GM18858 (cell line): ENCODE data around the gene KRT71.

ENCODE experiments used
- ATAC-seq: cut with Tn5 transposase; IDR thresholded peaks from one replicate; pipeline ENCODE4 v1.9.1; 2021; ENCODE audit not compliant: unreplicated experiment

Gene KRT71

DNA sequence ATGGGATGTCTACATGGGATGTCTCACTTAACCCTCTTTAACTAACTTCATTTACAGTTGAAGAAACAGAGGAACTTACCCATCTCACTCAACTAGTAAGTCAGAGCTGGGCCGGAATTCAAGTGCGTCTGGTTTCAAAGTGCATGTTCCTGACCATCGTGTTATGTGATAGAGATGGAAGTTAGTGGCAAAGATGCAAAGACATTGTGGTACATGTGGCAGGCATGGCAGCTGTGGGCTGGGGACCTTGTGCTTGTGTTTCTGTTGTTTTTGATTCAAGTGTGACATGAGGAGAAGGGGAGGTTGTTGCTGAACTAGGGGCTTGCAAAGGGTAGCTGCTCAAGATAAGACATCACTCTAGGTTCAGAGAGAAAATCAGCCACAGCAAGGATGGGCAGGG lies 23.0 kb upstream of the KRT71 start:
- no peak for ATAC-seq

DNA sequence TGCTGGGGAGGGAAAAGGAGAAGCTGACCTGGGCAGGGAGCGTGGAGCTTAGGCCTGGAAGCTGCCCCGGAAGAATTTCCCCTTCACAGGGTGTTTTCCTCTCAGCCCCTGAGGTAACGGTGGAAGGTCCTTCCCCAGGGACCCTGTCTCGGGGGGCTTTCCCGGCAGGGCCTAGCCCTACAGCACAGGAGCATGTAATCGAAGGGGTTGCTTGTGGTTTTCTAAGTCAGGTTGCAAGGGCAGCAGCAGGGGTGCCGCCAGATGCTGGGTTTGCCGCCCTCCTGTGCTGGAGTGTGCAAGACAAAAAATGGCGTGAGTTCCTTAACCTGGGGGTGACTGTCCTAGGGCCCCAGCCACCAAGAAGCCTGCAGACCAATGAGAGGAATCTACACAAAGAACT lies 22.3 kb upstream of the KRT71 start:
- no peak for ATAC-seq

GRCh38 chr12:52573743-52574142 lies 20.8 kb upstream of the KRT71 start, which contains the start of gene KRT74:
TSS of gene KRT74 (minus strand) at chr12:52573843. CDS start at chr12:52573777, 66 bp downstream.
- no peak for ATAC-seq

GRCh38 chr12:52573306-52573705 lies 20.4 kb upstream of the KRT71 start:
- ATAC-seq = no peak

- ATAC-seq = no peak
These were observed 17.6 kb upstream of the KRT71 start for GRCh38 chr12:52570511-52570910.

DNA sequence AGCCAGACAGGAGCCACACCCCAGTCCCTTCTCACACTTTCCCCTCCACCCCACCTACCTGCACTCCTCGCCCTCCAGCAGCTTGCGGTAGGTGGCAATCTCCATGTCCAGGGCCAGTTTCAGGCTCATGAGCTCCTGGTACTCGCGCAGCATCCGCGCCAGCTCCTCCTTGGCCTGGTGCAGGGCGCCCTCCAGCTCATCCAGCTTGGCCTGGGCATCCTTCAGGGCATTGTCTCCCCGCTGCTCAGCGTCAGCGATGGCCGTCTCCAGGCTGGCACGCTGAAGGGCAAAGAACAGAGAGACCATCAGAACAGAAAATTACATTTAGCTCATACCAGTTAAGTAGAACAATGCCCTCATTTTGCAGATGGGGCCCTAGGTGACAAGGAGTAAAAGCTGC lies 15.2 kb upstream of the KRT71 start:
- no peak for ATAC-seq

DNA sequence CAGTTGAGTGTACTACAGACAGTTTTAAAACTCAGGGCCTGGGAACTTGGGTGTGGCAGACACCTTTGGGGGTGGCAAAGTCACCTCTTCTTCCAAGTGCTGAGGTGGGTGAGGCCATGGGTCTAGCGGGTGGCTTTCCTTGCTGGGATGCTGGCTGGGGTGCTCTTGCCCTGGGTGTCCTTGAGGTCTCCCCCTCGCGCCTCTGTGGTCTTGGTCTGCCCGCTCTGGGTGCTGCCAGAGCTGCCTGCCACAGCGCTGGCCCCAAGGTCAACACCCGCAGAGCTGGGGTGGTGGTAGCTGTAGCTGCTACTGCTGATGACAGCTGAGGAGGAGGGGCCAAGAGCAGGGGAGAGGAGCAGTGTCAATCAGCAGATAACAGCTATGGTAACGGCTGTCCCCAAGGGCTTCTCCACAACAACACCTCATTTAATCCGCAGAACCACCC lies 13.9 kb upstream of the KRT71 start:
- no peak for ATAC-seq

DNA sequence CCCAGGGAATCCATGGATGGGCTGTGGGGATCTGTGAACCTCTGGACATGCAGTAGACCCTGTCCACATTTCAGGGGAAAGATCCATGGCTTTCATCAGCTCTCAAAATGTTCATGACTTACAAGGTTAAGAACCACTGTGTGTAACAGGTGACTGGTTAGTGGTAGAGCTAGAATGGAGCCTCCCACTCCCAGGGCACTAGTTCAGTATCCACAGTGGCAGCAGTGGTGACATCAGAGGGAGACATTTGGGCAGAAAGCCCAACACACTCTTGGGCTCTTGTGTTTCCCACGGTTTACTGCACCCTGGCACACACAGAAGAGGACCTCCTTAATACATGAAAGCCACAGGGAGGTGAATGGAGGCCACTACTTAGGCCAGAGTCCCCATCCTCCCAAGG lies 11.6 kb upstream of the KRT71 start:
- ATAC-seq = no peak

DNA sequence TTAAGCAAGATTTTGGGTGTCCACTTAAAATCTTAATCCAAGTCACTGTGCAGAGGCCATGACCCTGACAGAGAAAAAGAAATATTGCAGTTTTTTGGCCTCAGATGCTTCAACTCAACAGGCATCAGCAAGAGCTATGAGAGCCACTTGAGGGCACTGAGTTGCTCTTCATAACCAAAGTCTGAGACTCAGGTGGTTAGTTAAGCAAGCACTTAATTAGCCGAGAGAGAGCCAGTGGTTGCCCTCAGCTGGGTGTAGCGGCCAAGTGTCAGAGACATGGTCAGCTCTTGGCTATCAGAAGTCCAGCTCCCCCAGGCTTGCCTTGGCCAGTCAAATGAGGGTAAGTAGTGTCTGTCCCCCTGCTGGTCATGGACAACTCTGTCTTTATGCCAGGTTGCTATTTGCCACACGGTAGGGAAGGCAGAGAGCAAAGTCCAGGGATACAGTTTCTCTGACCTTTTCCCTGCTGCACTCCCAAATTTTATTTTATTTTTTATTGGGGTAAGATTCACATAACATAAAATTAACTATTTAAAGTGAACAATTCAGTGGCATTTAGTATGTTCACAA lies 9.0 kb upstream of the KRT71 start:
- ATAC-seq = no peak

DNA sequence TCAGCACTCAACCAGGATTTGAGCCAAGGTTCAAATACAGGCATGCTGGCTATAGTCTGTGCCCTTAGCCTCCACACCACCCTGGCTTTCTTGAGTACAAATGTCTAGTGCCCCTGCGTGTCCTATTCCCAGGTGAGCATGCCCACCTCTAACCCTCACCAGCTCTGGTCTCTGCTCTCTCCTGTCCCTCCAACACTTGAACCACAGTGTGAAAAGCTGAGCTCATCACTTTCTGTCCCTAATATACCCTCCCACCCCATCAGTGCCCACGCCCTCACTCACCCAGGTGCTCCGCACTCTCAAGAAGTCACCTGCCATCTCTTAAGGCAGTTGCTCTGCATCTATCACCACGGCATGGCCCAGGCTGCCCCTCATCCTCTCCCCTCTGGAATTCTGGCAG lies 7.0 kb upstream of the KRT71 start:
- no peak for ATAC-seq

DNA sequence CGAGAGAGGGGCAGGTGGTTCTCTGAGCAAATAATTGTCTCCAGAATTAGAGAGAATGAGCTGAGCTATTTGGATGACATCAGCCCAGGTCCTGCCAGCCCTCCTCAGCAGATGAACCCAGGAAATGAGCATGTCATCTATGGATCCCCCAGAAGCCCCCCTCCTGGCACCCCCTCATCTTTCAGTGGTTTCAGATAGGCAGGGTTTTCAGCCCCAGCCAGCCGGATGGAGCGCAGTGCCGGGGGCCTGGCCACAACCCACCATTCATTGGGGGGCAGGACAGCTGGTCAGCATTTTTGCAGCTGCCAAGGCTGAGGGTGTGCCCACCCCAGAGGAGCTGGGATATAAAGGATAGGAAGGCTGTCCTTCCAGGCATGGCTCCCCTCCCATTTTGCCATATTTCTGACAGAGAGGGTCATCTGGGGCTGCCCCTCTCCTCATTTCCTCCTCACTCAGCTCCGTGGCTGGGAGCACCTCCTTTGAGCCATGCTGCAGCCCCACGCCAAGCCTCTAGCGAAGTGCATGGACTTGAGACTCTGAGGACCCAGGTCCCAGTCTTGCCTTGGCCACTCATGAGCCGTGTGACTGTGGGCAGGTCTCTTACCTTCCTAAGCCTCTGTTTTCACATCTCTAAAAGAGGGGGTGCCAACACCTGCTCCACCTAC lies 6.0 kb upstream of the KRT71 start:
- no peak for ATAC-seq

GRCh38 chr12:52557476-52557875 lies 4.5 kb upstream of the KRT71 start:
- ATAC-seq = no peak

- no peak for ATAC-seq
These were observed 2.6 kb upstream of the KRT71 start for GRCh38 chr12:52555577-52555976.

GRCh38 chr12:52552055-52552454 lies 890 bp downstream of the KRT71 start:
- ATAC-seq = no peak

GRCh38 chr12:52551216-52551865 lies 1.6 kb downstream of the KRT71 start:
- ATAC-seq = no peak

GRCh38 chr12:52546126-52546525 lies 6.8 kb downstream of the KRT71 start:
- no peak for ATAC-seq

DNA sequence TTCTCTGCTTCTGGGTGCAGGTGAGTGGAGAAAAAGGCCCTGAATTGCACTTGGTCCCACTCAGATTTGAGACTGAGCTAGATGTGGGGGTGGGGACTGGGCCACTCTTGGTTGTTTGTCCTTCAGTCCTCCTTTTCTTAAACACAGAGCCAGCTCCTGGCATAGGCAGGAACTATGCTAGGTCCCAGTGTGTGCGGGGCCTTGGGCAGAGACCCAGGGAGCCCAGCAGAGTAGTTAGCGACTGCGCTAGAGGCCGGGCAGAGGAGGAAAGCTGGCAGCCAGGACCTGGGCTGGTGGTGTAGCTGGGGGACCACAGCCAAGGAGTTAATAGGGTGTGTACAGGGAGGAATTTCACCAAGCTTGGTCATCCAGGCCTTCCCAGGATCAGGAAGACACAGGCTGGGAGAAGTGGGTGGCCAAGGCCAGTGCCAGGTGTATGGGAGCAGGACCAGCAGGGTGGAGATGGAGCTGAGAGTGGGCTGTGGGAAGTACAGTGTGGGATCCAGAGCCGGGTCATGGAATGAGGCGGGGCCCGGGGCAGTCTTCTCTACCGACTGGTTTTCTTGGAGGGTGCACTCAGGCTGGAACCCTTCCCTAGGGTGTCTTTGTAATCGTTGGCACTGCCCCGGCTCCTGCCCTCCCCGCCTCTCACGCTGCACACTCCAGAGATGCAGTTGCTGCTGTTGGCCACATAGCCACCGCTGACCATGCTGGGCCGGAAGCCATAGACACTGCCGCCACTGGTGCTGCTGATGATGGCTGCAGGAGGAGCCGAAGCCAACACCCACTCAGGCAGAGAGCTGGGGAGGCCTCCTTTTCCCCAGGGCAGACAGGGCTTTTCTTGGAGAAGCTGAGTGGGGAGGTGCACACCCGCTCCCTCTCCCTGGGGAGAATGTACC lies 8.7 kb downstream of the KRT71 start:
- ATAC-seq = no peak

- ATAC-seq = no peak
These were observed 10.1 kb downstream of the KRT71 start for GRCh38 chr12:52542785-52543318.

- ATAC-seq = no peak
These were observed 10.8 kb downstream of the KRT71 start for GRCh38 chr12:52542157-52542556.

DNA sequence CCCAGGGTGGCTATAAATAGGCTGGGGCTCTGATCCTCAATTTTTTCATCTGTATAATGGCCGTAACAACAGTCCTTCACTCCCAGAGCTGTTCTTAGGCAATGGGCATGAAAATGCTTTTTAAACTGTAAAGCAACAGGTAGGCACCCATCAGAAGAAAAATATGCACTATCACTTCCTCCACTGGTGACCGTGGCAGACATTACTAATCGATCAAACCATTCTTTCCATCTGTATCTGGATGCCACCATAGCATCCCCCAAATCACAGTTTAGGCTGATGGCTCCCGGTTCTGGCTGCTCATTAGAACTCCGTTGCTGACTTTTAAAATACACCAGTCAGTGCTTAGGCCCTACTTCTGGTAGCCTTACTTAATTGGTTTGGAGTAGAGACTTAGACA lies 11.2 kb downstream of the KRT71 start:
- ATAC-seq = no peak

- ATAC-seq = no peak
These were observed 12.4 kb downstream of the KRT71 start for GRCh38 chr12:52540531-52540930.
